SHP77 treated with DMSO at 0.1 percent for 48 hours (cell line): ENCODE results near the gene PYCR2.

Experiments used
- DNase-seq: peaks from one replicate; lab custom pipeline; 2025; lab: John Stamatoyannopoulos, UW

Gene PYCR2

DNA sequence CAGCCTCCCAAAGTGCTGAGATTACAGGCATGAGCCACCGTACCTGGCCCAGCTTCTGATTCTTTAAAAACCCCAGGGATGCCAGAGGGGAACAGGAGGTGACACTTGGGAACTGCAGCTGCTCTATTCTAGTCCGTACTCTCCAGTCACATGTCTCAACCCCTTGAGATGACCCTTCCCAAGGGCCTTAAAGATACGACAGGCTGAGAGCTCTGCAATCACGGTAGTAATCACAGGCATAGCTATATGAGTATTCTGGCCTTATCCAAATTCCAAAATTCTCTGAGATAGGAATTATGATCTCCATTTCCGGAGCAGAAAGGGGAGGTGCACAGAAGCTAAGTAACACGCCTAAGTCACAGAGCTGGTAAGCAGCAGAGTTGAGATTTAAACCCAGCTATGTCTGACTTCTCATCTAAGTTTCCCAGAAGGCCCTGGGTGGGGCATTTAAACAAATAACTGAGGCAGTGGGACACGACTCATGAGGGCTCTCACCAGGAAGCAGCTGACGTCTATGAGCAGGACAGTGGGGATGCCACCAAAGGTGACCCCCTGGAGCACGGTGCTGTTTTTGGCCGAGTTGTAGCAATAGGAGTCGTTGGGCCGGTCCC, 47.0 kb downstream of the PYCR2 start:
- DNase-seq = no peak

DNA sequence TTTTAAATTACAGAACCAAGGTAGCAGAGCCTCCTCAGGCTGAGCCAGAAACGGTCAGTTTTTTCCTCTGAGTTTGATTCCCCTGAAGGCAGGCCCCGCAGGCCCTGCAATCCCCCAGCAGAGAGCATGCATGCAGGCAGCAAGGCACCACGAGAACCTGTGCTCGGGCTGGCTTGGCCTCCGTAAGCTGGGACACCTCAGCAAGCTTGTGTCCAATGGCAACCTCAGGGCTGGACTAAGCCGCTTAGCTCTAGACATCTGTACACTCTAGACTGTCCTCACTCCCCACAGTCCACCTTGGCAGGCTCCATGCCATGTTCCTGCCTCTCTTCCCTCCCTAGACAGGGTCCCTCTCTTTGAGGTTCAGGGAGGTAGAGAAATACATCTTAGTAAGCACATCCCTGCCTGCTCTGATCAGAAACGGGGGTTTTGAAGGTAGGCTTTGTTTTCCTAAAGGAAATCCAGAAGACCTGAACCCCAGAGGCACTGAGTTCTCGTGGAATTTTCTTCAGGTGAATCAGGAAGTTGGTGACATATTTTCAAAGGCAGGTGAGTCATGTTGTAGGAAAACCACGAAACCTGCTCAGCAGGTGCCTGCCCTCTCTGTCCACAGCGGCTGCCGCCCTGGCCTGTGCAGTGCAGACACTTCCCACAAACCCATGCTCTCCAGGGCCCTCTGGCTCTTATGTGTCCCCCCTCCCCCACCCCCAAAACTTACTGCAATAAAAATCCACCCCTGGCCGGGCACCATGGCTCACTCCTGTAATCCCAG, 48.8 kb downstream of the PYCR2 start:
- DNase-seq = no peak

DNA sequence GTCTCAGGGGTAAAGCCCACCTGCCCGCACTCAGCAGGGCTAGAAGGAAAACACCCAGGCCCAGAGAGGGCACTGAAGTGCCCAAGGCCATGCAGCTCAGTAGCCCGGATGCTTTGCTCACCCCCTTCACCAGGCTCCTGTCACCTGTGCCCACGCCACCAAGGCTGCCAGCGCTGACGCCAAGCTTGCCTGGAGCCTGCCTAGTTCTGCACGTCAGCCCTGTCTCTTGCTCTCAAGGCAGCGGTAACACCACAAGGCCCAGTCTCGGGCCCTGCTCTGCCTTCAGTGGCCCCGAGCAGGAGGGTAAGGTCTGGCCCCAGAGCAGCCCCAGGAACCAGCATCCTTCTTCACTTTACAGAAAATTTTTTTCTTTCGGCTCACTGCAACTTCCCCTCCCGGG, 49.6 kb downstream of the PYCR2 start:
- DNase-seq = no peak

DNA sequence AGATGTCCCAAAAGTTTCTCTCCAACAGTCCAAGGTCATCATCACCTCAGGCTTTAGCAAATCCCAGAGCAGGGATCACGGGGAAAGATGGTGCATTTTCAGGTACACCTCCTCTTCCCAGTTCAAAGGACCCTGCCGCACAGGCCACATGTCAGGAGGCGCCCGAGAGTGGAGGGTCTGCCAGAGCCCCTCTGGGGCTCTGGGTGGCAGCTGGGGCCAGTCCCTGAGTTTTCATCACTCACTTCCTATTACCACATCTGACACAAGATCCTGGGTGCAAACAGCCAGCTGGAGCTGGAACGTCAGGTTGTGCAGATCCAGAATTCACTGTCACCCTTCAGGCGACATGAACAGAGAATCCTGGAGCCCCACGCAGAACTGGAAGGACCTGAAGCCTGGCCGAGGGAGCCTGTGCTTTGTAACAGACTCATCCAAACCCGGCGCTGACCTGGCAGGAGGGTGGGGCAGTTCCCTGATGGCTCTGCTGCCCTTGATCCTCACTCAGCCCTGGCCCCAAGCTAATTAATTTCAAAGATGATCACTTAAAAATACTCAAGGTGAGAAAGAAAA, 50.7 kb downstream of the PYCR2 start:
- no peak for DNase-seq

DNA sequence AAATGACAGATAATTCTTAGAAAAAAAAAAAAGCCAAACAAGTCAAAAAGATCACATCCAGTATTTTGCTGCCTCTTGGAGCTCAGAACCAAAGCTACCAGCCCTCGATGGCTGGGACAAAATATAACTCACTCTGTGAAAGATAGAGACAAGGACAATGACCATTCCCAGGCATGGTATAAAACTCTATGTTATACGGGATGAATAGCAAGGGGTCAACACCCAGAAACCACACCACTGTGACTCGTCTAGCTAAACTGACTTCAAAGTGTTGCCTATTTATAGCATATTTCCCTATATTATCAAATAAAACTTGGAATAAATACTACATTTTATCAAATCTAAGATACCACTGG, 52.0 kb downstream of the PYCR2 start:
- no peak for DNase-seq

DNA sequence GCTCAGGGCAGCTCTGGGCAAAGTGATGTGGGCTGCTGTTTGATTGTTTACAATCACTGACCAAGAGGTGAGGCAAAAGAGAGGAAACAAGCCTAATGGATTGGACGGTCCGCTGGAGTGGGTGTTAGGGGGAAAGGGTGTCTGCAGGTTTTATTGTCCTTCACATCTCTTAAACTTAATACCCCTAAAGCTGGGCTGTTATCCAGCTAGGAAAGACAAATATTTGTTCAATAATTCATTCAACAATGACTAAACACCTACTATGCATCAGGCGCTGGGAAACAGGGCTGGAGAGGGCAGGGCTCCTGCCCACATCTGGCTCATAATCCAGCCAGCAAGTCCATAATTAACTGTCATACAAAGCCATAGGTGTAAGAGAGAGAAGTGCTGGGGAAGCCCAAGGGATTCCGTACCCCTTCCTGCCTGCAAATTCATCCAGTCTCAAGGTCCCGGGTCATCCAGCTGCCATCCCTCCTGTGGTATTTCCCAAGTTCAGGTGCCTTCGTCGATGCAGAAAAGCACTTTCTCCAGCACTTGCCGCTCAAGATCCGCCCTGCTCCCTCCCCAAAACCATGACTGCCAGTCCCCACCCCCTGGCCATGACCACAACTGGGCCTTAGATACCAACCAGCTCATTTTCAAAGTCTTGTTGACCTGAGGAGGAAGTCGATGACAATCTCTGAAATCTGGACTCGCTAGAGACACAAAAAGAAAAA, 52.5 kb downstream of the PYCR2 start:
- DNase-seq = peak; percentile 90

DNA sequence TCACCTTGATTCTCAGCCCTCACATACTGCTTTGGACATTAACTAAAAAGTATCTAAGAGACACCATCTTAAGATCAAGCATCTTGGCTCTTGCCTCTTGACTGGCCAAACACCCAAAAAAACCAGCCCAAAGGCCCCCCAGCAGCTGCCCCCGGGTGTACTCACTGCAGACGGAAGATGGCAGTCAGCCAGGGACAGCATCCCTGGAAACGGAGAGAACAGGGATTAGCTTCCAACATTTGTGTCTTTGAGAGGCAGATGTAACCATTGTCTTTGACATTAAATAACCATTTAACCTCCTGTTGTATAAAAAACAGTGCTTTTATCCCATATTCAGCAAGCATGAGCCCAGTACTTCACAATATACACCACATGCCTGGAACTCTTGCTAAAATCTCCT, 53.1 kb downstream of the PYCR2 start:
- peak; percentile 52 for DNase-seq
